HG03095 (cell line): ENCODE measurements around the gene PIGS.
"Not testable (repeated sequence)": the region's sequence is repeated elsewhere in the genome, so short reads cannot be mapped to it uniquely, and the experiment has no call there.

ENCODE experiments used
- ATAC-seq: cut with Tn5 transposase; IDR thresholded peaks from one replicate; pipeline ENCODE4 v1.9.1; 2021; ENCODE audit warnings: moderate library complexity; ENCODE audit not compliant: unreplicated experiment

The PIGS gene

DNA sequence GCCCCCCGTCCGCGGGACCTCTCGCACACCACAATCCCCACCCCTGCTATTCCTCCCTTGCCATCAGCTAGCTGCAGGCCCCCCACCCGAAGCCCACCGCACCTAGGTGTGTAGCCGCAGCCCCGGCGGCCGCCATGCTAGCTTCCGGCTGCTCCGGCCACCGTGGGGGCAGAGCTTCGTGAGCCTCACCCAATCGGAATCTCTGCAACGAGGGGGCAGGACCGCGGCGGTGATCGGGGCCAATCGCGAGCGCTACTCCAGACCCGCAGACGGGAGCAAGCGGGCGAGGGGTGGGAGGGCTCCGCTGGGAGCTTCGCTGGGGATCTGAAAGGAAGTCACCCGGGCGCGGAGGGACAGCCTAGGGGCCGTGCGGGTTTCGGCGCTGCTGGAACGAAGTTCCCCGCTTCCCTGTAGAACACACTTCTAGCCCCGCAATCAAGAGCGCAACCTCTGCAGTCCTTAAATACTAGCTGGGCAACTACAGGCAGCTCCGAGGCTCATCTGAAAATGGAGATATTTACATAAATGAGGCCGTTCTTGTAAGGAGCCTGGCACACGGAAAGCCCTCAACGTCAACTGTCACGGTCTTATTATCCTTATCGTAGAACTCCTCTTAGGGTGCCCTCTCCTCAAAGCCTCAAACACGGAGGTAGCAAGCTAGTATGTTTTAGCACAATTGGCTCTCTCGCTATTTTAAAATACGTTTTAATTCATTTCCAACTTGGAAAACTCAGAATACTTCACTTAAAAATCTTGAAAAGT, at the start of gene PIGS:
Gene PIGS (minus strand): TSS at position 164 of the 762 bp plus-strand sequence. CDS start 28 bp downstream, at position 136.
- ATAC-seq, result peak; percentile 82

DNA sequence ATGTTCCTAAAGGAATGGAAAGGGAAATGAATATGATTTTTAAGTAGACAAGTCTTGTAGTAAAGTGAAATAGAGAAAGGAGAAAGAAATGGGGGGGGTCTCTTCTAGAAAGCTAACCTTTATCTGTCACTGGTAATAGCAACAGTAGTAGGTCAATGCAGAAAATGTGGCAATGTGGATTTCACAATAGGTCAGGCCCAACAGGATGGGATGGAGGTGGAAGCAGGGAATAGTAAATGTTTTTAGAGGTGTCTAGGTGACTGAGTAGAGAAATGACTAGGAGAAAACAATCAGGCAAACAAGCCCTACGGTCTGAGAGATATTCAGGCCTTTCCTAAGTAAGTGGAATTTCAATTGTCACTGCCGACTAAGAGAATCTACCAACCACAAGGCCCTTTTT, 48.7 kb upstream of the PIGS start:
- ATAC-seq, result no peak

DNA sequence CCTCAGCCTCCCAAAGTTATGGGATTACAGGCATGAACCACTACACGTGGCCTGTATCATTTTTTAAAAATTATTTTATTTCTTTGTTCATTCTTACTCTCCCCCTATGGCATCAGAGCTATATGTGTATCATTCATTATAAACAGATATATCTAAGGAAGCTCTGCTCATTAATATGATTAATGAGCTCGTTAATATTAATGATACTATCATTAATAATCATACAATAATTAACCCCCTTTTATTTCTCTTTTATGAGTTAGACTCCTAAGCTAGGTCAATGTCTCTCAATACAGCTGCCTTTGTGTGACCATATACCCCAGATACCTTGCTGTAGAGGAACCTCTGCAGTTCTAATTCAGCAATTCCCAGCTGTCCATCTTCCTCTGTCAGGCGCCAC, 47.1 kb upstream of the PIGS start:
- no peak for ATAC-seq

DNA sequence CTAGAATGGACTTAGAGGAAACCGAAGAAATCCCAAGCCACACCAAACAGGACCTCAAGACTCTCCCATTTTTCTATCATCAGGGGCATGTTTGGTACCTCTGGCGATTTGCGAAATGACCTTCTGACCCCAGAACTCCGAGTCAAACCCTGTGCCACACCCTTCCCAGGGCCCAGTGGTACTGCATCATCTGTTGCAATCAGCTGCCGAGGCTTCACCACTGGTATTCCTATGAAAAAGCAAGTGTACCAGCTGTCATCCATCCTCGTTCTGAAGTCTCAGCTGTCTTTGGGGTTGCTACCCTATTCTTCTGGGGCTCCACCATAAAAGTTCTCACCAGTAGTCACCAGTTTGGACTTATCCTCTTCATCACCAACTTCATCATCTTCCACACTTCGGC, 45.0 kb upstream of the PIGS start:
- no peak for ATAC-seq

DNA sequence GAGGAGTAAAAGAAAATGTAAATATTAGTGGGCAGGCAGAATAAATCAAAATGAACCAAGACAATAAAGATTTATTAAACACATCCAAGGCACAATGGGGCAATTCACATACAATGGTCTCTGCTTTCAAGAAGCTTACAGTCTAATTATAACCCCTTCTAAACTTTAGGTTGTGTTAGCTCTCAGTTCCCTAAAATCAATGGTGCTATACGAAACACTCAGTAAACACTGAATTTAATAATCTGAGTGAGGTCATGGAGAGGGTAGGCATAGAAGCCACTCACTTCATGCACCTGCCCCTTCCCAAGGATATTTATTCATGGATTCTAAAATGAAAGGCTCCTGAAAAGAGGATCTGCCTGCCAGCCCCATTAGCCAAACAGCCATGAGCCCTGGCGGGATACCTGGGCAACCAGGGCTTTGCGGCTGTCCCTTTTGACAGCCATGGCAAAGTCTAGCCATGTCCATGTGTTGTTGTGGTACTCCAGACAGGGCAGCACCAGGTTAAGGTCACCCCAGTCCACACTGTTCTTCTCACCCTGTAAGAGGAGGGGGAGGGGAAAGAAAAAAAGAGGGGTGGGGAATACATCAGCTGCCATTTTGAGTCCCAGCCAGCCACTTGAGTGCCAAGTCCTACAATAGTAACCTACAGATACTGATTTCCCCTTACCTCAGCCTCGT, 44.1 kb upstream of the PIGS start:
- no peak for ATAC-seq

DNA sequence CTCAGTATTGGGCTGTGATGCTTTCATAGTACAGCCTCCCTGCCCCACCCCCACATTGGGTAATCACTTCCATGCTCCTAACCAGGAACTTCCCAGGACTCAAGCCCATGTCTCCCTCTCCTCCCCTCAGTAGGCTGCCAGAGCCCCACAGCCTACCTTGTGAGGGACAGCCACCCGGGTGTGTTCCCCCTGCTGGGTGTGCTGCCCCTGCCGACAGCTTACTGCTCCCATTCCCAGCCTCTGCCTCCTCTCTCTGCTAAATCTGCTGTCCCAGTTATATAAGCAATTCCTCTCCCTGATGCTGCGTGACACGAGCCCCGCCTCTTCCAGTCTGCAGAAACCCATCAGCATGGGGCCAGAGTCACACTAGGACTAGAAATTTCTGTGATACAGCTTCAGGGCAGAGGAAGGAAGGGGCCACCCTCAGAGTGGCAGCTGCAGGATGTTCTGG, 42.6 kb upstream of the PIGS start, which contains the start of gene RSKR:
Gene RSKR (minus strand): TSS at position 255 of the 451 bp plus-strand sequence. CDS start 24 bp downstream, at position 231.
- no peak for ATAC-seq

DNA sequence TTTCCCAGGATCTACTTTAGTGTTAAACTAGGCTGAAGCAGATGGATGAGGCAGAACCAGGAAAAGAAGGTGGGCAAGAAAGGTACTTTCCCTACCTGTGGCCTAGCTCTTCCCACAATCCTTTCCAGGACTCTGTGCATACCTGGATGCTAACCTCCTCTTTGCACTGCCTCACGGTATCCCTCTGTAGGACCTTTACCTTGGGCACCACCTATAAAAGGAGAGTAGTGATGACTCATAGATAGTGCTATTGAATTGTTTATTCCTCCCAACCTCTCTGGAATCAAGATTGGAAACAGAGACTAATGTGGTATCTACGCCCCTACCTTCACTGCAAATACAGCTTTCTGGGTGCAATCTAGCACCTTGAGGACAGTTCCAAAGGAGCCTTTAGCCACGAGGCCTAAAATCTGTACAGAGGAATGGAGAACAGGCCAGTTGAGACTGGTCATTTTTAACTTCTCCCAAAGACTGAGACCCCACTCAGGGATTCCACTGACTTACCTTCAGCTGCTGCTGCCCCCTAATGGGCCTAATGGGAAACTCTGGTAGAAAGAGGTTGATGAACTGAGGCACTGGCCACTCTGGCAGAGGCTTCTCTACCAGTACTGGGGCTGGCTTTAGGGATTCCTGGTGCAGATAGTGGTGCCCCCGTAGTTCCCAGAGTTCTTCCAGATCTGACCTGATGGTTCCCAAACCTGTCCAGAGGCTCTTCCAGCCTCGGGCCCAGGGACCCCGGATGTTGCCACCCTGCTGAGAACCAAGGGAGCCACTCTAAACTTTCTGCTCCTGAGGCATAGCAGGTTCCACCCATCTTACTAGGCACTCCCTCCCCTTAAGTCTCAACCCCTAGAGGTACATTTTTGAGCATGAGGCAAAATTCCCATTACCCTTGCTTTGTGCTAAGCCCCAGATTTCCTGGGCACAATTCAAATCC, 41.9 kb upstream of the PIGS start:
- no peak for ATAC-seq

DNA sequence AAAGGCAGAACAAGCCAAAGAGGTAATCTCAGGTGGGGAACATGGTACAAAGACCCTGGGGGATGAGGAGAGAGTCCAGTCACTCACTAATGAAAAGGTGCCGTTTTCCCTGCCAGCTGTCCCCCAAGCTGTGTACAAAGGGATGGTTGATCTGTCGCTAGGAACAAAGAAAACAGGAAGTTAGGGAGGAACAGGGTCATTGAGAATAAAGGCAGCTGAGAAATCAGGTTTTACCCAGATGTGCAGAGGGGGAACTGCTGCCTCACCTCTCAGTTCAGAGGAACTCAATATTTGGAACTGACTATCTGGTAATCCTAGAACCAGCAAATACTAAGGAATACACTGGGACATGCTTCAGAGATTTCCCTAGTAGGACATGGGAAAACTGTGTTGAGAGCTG, 41.2 kb upstream of the PIGS start:
- ATAC-seq, result no peak

DNA sequence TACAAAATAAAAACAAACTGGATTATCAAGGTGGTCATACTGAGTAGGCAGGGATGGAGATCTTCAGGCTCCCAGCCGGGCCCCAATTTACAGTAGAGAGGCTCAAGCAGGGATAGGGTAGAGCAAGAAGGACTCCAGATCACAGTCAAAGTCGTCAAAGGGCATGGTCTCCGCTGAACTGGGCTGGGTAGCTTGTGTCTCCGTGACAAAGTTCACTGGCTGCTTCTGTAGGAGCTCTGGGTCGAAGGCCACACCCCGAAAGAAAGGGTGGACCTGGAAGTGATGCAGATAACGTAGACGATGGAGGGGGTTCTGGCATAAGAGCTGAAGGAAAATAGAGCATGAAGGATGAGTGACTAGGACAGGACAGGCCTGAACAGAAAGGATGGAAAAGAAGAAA, 39.1 kb upstream of the PIGS start:
- no peak for ATAC-seq

DNA sequence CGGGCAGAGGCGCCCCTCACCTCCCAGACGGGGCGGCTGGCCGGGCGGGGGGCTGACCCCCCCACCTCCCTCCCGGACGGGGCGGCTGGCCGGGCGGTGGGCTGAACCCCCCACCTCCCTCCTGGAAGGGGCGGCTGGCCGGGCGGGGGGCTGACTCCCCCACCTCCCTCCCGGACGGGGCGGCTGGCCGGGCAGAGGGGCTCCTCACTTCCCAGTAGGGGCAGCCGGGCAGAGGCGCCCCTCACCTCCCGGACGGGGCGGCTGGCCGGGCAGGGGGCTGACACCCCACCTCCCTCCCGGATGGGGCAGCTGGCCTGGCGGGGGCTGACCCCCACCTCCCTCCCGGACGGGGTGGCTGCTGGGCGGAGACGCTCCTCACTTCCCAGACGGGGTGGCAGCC, 32.7 kb upstream of the PIGS start:
- not testable (repeated sequence) for ATAC-seq

DNA sequence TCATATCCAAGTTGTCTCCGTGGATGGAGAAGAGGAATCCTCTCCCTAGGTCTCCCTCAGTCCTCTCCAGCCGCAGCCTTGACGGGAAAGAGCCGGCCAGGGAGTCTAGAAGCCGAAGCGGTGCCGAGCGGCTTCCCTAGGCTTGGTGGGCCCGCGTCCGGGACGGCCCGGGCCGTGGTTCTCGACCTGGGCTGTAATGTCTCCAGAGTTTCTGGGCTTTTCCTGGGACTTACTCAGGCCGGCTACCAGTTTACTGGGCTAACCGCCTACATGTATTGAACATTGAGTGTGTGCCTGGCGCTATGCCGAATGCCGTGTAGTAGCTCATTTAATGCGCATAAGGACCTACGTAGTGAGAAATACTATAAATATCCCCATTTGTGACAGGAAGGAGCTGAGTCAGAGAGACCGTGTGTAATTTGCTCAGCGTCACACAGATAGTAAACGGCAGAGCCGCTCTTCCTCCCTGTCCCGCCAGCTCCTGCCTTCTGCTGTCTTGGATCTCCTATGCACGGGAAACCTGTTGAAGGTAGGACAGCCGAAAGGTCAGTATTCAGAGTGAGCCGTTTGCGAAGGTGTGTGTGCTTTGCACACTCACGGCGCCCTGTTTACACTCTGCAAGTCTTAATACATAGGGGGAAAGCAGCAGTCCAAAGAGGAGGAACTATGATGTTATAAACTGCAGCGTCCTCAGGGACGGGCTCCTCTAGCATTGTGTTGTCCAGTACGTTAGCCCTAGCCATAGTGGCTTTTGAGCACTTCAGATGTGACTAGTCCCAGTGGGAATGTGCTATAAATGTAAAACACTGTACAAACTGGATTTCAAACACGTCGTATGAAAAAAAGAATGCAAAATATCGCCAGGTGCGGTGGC, 28.2 kb upstream of the PIGS start:
- ATAC-seq, result peak; percentile 37

DNA sequence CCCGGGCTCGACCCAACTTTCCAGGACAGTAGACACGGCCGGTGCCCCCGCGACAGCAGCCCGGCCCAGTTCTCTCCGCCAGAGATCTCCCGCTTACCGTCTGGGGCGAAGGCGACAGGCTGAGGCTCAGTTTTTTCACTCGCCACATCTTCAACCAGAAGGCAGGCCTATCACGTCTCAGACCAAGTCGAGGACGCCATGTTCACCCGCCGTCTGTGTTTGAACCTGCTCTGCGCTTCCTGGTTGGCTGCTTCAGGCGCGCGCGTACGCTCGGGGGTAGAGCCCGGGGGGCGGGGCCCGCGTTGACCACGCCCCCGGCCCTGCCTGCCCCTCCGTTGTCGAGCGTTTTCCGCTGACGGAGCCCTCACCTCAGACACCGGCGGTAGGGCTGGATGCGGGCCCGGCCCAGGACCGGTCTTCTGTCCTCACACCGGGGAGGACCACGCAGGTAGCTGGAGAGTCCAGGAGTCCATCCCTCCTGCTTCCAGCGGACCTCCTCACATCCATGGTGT, 27.5 kb upstream of the PIGS start, which contains the start of gene SPAG5:
Gene SPAG5 (minus strand): TSS at position 227 of the 512 bp plus-strand sequence. CDS start 79 bp downstream, at position 148.
- ATAC-seq, result peak; percentile 78

DNA sequence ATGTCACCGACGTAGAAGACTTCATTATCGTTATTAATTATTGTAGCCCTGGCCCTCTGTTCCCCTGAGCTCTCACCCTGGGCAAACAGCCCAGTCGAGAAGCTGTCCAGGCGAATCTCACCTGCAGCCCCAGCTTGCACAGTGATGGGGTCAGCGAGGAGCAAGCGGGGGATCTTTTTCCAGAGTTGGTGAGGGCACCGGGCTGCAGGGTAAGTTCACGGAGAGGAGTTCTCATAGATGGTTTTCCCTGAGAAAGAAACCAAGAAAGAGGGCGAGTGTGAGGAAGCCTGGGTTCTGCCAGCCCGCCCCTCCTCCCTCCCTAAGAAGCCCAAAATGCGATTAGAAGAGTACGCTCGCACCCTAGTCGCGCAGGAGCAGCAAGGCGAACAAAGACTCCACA, 27.1 kb upstream of the PIGS start:
- no peak for ATAC-seq

DNA sequence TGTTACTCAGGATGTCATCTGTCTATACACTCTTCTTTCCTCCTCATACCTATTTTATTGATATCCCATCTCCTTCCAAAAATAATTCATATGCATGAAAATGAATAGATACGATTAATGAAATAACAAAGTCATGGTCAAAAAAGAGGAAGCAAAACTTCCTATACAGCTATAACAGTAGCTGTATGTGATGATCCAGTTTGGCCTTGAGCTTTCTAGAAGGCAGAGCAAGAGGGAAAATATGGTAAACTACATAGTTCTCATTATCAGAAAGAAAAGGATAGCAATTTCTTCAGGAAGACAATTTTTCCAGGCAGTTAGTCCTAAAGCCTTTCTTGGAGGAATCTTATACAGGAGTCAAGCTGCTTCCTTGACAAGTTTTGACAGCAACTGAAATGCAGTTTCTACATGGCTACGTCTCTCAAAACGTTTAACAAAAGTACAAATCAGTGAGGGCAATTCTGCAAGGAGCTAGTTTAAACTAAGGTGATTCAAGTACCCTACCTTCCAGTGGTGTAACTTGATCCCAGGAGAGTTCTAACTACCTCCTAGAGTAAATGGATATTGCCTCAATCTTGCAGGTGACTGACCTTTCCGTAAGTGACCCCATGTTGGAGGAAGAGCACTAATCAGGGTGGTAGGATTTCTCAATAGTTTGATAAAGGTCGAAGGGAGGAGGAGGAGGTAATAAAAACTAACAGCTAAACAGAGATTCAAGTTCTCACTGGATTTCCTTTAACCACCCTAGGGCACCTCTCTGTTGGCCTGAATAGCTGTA, 26.5 kb upstream of the PIGS start:
- ATAC-seq, result no peak

DNA sequence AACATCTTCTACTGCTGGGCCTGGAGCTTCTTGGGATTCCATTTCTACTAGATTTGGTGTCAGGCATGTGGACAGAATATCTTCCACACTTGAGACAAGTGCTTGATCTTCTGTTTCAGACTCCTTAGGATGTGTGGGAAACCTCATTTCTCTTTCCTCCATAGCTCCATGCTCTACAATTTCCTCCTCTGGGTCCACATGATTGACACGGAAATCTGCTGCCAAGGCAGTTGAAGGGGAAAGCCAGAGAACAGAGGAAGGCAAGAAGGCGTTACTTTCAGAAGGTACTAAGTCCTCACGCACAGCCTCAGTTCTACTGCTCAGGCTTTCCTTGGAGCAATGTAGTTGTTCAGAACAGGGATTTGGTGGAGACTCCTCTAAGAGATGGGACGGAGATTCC, 20.9 kb upstream of the PIGS start:
- no peak for ATAC-seq

DNA sequence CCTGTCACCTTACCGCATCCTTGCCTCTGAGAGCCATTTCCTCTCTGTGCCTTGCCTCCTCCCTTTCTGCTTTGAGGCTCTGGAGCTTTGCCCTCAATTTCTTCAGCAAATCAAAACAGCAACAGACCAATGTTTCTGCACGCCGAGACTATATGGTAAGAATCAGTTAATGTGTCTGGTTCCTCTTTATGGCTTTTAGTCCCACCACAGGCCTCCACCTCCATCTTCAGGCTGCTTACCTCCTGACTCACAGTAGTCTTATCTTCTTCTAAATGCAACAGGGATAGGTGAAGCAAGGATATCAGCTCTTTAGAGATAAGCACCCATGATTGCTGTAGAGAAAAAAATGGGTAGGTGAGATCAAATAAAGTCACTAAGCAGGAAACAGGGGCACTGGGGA, 14.5 kb upstream of the PIGS start:
- ATAC-seq, result no peak

DNA sequence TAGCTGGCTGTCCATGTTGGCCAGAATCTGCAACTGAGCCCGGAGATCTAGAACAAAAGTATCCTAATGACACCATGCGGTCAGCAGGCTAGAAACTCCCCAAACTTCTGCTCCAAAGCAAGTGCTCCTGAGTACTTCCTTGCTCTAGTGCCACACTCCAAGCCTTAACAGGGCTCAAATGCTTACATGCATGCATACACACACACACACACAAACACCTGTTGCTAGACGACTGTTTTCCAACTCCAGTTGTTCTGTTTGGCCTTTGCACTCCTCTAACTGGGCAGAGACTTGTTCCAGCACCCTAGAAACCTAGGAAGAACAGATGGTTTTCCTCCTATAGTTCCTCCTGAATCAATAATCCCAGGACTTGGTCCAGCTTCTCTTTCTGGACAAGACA, 13.1 kb upstream of the PIGS start:
- ATAC-seq, result no peak

DNA sequence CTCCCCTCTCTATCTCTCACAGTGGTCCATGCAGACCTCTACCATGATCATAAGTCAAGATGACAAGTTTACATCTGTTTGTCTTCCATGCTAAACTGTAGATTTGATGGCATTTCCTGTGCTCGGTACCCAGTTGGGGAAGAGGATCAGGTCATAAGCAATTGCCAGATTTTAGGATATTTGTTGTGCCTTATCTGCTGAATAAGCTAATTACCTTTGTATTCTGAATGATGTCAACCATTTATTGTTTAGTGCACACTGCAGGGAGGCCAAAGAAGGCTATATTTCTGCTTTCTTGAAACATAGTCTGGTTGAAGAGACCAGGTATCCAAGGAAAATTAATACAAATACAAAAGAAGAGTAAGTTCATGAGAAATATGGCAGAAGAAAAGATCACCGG, 11.2 kb upstream of the PIGS start:
- ATAC-seq, result no peak

DNA sequence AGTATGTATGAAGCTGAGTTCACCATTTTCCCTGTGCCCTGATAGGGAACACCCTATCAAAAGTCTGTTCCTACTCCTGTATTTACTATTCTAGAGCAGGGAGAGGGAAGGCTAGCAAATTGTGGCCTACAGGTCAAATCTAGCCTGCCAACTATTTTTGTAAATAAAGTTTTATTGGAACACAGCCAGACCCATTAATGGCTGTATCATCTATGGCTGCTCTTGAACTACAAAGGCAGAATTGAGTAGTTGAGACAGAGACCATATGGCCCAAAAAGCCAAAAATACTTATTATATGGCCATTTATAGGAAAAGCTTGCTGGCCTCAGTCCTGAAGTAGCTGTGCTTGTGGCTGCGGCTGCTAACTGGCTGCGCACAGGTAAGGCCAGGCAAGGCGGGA, 9.6 kb upstream of the PIGS start:
- no peak for ATAC-seq
